HG03439 (cell line): ENCODE results near the gene ASB5.
"Not testable (repeated sequence)": the region's sequence is repeated elsewhere in the genome, so short reads cannot be mapped to it uniquely, and the experiment has no call there.

ENCODE experiments used
- ATAC-seq: cut with Tn5 transposase; IDR thresholded peaks from one replicate; pipeline ENCODE4 v1.9.1; 2021; ENCODE audit warnings: mild to moderate bottlenecking, moderate library complexity; ENCODE audit not compliant: unreplicated experiment

Gene ASB5

DNA sequence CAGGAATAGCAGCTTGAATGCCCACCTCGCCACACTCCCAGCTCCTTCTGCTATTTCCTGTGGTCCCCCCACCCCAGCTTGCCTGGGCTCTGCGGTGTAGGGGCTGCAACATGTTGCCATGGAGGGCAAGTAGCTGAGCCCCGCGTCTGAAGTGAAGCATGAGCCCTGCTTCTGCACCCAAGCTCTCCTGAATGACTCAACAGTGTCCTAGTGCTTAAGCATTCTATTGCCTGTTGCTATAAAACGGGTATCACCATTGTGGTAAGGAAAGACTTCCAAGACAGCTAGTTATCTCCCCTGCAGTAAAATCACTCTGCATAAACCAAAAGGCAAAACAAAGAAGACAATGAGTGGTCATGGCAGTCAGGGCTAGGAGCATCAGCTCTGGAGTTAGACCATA lies 42.3 kb downstream of the ASB5 start:
- no peak for ATAC-seq

DNA sequence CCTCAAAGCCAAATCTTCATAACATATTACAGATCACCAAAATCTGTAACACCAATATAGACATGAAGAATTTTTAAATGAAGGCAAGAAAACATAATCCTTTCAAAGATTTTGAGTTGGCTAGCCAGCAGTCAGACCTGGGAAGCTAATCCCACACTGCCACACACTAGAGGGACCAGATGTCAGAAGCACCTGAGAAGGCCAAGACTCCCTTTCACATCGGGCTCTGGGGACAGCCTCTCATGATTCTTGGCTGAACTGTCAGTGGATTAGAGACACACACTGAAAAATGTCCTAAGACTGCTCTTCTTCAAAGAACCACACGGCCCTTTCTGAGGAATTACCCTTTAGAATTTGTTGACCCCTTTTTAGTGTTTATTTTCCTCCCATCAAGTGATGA lies 45.5 kb downstream of the ASB5 start:
- no peak for ATAC-seq

DNA sequence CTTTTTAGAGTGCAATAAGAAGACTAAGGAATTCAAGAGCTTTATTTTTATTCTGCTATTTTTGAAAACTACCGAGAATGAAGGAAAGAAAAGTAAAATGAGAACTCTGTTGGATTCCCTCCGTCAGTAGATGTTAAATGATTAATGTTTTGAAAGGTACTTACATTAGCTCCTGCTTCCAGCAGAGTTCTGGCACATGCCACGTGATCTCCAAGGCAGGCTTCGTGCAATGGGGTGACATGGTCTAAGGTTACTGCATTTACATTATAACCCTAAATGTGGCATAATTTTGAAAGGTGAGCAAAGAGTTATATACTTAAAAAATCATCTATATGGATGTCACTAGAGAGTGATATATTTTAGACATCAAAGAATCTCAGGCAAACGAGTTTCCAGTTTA lies 46.9 kb downstream of the ASB5 start:
- ATAC-seq, result no peak

DNA sequence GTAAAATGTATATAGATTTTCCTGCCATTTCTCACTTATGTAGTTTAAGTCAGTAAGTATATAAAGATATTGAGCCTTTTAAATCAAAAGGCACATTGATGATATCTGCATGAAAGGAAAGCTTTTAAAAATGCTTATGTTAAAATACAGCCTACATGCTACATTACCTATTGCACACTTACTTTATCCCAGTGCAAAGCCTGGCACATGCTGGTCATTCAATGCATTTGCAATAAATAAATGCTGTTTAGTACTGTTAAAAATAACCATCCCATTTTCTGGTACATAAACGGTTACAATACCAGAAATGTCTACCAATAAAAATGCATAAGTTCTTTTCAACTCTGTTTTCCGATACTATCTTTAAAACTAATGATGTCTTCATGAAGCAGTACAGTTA lies 51.5 kb downstream of the ASB5 start:
- no peak for ATAC-seq

DNA sequence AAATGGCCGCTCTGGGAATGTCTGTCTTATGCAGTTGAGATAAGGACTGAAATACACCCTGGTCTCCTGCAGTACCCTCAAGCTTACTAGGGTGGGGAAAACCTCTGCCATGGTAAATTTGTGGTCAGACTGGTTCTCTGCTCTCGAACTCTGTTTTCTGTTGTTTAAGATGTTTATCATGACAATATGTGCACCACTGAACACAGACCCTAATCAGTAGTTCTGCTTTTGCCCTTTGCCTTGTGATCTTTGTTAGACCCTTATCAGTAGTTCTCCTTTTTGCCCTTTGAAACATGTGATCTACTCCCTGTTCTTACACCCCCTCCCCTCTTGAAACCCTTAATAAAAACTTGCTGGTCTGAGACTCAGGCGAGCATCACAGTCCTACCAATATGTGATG lies 56.7 kb downstream of the ASB5 start:
- ATAC-seq, result not testable (repeated sequence)

DNA sequence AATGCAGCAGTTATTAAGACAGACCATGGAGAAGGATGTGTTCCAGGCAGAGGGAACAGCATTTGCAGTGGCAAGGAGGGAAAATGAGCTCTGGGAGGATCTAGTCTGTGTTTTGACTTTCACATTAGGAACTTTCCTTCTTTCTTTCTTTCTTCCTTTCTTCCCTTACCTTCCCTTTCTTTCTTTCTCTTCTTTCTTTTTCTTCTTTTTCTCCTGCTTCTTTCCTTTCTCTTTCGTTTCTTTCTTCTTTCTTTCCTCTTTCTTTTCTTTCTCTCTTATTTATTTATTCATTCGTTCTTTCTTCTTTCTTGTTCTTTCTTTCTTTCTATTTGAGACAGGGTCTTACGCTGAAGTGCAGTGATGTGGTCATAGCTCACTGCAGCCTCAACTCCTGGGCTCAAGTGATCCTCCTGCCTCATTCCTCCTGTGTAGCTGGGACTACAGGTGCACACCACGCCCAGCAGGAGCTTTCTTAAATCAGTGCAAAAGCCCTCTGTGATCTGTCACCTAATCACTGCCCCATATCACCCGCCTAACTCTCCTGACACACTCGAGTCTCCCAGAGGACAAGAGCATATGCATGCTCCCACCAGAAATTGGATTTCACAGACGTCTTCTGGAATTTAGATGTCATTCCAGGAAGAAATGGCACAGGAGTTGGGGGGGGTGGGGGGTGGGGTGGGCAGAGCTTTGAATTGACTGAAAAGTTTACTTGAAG lies 58.3 kb downstream of the ASB5 start:
- ATAC-seq, result no peak

DNA sequence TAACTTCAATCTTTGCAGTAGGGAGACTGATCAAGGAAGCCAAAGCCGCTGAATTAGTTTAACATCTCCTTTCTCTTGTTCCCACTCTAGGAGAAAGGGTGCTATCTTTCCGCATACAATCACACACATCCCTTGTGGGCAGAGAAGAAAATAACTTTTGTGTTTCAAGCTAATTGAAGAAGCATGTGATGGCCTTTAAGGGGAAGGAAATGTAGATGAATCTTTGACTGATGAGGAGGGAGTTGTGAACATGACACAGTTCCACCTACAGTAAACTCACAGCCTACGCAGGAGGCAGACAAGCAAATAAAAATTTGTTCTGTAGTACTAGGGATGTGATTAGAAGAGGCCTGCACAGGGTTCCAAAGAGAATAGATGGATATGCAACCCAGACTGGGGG lies 58.9 kb downstream of the ASB5 start:
- ATAC-seq, result no peak

DNA sequence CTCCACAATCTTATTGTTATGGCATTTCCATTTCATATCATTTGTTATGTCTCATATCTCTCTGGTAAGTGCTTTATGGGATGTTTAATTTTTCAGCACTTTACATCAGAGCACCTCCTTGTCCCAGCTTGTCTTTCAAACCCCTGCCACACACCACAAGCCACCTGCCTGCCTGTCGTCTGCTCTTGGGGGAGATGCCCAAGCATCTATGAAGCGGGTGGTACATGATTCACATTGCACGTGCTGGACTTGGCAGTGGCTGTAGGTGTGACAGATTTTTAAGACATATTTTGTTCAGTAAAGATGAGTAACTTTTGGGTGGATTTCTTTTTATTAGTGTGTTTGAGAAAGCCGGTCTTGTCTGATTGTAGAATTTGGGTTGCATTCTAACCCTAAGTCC lies 59.5 kb downstream of the ASB5 start:
- no peak for ATAC-seq

DNA sequence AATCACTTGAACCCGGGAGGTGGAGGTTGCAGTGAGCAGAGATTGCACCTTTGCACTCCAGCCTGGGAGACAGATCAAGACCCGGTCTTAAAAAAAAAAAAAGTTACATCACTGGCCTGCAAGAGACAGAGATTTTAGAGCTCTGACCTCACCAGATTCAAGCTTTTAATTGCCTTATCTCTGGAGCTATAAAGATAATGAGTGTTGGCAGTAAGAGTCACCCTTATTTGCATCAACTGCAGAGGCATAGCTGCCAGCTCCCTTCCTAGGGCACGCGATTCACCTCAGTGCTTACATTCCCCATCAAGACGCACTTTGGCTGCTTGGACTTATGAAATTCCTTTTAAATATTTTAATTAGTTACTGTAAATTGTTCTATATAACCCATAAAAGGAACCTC lies 61.2 kb downstream of the ASB5 start:
- ATAC-seq, result no peak

DNA sequence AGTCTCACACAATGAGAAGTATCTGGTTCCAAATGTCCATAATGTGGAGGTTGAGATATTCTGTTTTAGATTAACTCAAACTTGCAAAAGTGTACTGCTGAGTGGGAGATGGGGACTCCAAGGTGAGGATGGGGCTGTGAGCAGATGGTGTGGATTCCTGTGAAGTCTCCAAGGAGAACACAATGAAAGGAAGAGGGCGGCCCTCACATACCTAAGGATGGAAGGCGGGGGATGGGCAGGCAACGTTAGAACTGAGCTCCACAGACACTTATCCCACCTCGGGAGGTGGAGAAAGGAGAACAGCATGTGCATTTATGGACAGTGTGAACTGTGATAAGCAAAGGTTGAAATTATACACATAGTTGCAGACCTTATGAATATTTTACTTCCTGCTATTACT lies 63.7 kb downstream of the ASB5 start:
- ATAC-seq, result no peak

DNA sequence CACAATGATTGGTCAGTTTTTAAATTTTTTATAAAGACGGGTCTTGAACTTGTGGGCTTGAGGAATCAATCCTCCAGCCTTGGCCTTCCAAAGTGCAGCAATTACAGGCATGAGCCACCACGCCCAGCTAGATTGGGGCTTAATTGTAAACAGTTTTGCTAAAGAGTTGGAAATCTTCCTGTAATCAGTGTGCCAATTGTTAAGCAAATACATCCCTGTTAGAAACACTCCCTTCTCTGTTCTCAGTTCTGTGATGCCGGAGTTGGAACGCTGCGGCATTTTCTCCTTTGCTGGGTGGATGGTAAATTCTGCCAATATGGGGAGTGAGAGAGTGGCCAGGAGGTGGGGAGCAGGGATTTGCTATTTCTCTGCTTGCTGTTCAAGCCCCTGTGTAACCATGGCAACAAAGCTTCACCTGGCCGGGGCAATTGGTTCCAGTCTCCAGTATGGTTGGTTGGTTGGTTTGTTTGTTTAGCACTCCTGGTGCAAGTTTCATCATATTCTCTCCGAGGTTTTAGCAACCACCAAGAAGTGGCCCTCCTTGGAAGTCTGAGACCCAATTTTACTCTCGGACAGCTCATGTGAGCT lies 70.6 kb downstream of the ASB5 start:
- ATAC-seq, result no peak

DNA sequence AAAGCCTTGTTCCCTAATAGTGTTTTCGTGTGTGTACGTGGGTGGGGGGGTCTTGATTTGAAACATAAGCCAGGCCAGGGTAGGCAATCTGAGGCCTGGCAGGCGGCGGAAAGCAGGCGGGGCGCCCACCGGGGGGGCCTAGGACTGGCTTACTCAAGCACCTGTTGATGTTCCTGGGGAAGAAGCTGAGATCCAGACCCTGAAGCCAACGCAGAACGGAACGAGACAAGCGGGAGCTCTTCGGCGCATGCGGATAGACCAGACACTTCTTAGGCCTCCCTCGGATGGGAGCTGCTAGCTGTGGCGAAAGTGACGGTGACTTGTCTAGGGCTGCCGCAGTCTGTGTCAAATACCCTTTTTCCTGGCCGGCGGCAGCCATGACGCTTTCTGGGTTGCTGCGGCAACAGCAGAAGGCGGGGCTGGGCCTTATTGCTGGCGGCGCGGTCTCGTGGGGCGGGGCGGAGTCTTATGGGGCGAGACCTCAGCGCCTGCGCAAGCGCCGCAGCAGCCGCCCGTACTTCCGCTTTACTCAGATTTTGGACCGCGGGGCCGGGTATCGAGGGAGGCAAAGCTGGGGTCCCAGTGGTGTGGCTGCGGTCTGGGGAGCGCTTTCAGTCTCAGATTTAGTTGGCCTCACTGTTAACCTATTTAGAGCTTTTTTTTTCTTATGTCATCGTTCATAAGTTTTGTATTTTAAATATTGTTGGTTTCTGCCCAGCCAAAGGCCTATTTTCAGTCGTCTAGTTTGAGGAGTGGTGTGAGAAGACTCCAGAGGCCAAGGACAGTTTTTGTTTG lies 73.6 kb downstream of the ASB5 start, which contains the start of gene SPATA4:
TSS of gene SPATA4 (minus strand) at position 402 of the 795 bp plus-strand sequence. CDS start at position 379, 23 bp downstream.
- ATAC-seq, result peak; percentile 97

DNA sequence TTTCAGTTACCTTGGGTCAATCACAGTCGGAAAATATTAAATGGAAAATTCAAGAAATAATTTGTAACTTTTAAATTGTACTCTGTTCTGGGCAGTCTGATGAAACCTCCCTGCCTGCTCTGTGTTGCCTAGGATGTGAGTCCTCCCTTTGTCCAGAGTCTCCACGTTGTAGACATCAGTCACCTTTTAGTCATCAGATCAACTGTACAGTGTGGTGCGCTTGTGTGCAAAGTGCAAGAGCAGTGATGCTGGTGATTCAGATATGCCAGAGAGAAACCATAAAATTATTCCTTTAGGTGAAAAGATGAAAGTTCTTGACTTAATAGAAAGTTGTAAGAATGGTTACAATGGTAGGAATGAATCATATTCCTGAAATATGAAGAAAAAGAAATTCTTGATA lies 75.1 kb downstream of the ASB5 start:
- no peak for ATAC-seq

DNA sequence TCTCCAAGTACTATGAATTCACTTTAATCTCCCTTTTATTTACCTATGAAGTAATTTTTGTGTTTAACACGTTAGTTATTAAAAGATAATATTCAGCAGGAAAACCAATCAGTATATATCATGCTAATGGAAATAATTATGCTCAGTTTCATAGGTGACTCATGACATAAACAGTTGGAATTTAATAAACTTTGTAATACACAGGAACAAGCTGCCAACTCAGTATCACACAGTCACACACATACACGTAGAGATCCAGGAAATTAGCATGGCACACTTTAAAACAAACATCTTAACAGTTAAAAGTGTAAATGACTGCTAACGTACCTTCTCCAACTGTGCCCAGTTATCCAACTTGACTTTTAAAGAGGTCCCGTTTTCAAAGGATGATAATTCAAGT lies 75.9 kb downstream of the ASB5 start:
- ATAC-seq, result no peak

DNA sequence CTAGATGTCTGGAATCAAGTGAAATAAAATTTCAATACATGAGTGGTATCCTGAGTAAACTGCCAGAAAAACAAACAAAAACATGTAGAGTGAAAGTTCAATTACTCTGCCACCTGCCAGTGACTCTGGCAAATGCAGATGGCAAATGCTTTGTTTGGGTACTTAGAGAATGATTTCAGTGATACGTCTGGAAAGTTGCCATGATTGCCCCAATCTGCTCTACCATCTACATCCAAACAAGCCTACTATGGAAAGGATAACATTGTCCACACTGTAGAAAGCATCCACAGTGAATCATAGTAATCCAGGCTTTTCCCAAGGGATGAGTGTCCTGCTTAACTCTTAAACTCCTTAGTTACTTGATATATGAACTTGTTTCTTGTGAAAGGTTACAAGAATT lies 77.0 kb downstream of the ASB5 start:
- ATAC-seq, result no peak

DNA sequence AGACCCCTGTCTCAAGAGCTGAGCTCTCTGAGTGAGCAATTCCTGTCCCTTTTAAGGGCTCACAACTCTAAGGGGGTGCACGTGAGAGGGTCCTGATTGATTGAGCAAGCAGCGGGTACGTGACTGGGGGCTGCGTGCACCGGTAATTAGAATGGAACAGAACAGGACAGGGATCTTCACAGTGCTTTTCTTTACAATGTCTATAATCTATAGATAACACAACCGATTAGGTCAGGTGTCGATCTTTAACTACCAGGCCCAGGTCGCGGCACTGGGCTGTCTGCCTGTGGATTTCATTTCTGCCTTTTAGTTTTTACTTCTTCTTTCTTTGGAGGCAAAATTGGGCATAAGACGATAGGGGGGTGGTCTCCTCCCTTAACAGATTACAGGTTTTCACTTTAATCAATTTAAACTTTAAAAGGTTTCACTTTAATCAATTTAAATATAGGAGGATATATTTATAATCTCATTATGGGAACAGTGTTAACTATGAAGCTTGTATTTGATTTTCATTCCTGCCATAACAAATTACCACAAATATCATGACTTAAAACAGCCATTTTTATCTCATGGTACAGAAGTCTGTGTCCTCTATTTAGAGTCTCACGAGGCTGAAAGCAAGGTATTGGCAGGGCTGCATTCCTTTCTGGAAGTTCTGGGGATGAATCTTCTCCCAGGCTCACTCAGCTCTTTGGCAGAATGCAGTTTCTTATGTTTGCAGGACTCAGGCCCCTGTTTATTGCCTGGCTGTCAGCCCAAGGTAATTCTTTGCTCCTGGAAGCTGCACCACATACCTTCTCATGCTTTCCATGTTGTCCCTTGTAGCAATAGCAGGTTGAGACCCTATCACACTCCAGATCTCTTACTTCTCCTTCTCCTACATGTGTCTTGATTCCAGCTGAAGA lies 78.9 kb downstream of the ASB5 start:
- ATAC-seq, result no peak

DNA sequence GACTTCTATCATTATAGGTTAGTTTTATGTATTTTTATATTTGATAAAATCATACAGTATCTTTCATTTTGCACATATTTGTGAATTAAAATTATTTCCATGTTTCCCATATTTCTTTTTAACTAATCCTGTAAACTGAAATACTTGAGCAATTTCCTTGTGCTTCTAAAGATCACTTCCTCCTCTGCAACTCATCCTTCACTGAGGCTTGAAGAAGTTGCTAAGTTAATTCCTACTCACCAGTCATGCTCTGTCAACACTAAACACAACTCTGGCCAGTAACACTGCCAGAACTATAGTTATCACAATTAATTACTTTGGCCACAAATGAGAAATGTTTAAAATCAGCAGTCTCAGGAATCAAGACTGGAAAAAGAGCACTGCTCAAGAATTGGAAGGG lies 80.4 kb downstream of the ASB5 start:
- ATAC-seq, result no peak

DNA sequence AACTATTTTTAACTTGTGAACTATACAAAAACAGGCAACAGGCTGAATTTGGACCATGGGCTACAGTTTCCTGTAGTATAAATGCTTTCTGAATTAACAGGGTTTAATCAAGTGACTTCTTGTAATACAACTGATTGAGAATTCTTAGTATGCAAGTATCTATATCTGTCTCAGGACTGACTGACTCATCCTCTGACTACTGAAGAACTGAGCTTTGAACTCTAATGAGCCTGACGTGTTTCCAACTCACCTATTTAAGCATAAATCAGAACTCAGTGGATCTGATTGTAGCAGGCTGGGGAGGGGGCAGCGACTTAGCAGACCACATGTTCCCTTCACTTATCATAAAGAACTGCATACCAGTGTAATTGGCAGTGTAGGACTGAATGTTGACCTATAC lies 81.4 kb downstream of the ASB5 start:
- peak; percentile 45 for ATAC-seq

DNA sequence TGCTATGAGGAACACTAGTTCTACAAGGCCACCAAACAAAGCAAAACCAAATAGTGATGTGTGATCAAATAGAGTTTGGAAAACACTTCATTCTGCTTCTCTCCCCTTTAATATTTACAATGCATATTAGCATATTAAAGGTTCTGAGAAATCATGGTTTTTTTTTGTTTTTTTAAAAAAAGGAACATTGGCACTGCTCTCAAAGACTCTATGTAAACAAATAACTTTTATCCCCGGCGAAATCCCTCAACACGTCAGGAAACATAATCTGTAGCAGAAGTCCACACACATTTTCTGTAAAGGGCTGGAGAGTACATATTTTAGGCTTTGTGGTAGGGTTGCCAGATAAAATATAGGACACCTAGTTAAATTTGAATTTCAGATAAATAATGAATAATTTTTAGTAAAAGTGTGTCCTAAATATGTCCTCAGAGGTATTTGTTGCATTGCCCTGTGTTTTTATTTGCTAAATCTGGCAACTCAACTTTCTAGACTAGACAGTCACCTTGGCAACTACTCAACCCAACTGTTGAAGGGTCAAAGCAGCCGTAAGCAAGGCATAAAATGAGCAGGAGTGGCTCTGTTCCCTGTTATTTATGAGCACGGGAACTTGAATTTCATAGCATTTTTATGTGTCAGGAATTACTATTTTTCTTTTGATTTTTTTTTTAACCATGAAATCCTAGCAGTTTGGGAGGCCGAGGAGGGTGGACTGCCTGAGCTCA lies 82.2 kb downstream of the ASB5 start:
- ATAC-seq, result no peak

DNA sequence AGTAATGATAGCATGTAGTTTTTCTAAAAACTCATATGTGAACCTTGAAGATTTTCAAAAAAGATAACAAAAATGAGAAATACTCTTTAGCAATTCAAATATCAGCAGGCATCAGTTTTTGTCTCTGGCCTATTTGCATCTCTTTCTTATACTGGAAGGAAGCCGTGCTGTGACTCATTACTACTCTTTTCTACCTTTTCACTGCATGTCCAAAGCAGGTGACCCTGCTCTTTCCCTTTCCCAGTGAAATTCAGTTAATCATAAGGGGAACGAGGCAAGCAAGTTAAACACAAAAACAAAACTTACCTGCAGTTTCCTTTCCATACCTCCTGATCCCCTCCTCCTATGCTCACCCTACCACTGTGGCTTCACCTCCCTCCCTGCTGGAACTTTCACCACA lies 83.0 kb downstream of the ASB5 start:
- no peak for ATAC-seq
